ENCODE results near the gene C2CD4B. TPM values are rescaled to one million over a fixed set of nuclear protein-coding genes. Genes with fewer than 3 reads are reported as not detected.

The C2CD4B gene, protein sequence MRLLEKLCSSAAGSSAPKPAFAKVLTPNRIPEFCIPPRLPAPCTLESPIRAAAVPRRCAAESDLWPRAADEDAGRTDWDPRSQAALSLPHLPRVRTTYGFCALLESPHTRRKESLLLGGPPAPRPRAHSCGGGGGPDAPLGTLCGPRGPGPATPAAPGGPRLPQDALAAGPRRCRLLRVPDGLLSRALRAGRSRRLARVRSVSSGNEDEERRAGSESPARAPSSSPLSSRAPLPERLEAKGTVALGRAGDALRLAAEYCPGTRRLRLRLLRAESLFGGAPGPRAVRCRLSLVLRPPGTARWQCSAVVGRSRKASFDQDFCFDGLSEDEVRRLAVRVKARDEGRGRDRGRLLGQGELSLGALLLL
- 0.12 and 0.68 TPM in 2 replicates for total RNA-seq (ENCODE audit: low replicate concordance)

DNA sequence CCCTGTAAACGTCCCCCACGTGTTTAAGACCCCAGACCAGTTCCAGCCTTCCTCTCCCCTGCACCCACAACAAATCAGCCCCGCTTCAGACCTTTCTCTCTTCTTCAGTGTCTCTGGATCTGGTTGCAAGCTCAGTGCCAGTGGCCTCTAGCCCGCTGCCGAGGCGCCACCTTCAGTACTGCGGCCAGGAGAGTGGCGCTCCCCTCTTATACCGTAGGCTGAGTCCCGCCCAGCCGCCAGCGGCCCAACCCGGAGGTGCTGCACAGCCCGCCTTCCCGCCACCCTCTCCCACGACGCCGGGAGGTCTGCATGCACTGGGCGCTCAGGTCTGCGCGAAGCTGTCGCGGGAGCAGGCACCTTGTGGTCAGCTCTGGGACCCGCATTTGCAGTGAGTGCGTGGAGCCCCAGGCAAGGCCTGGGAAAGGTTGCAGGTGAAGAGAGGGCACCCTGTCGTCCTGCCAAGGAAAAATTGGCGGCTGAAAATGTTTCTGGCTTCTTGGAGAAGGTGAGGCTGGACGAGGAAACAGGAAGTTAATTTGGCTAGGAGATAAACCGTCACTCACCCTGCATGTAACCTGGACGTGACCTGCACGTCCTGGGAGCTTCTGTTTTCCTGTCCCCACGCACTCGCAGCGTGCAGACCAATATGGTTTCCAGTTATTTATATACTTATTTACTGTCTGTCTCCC, at the start of gene C2CD4B:
Gene C2CD4B, minus strand, starts transcription at position 182 of the 689 bp plus-strand sequence. CDS start 301 bp downstream, outside the sequence.

Other genes with a start within 250 kb of the C2CD4B start
- 53.7 and 61.3 TPM in 2 replicates for gene VPS13C, start 104.8 kb downstream of the C2CD4B start, total RNA-seq (ENCODE audit: low replicate concordance)
- 0.98 TPM in 1 of 2 replicates, not detected in the other for gene C2CD4A, start 98.3 kb downstream of the C2CD4B start, total RNA-seq (ENCODE audit: low replicate concordance)
- gene TLN2, start 225.3 kb upstream of the C2CD4B start, total RNA-seq (ENCODE audit: low replicate concordance), result 7.4 and 41.0 TPM in 2 replicates

Measured in smooth muscle cell of the coronary artery (primary cell).